RWPE1 (cell line): ENCODE measurements around the gene GRIA1.

ENCODE experiments used
- CTCF ChIA-PET: fragments of 350-600 bp; sonication (Branson Sonifier 250); formaldehyde crosslinking; extraction: SDS; loops from one replicate; lab custom pipeline; 2021; lab: Yijun Ruan, JAX
- POLR2A ChIA-PET: fragments of 400-600 bp; formaldehyde crosslinking; extraction: SDS; loops from one replicate; lab custom pipeline; 2020; ENCODE audit warnings: antibody characterized with exemption; ENCODE audit not compliant: low non-redundant PET; lab: Yijun Ruan, JAX
- DNase-seq: peaks from one replicate; pipeline ENCODE4 v3.0.0; 2012; ENCODE audit warnings: low spot score
- H3K27ac ChIP-seq: fragments of 450-650 bp; 2 replicates; pipeline ENCODE4 v1.5.1; 2017
- CTCF ChIP-seq: fragments of 450-650 bp; conservative IDR thresholded peaks from 2 replicates; pipeline ENCODE4 v1.5.1; 2017; ENCODE audit warnings: low read depth, mild to moderate bottlenecking

GRIA1 gene

GRCh38 chr5:153784277-153784676 lies 293.8 kb downstream of the GRIA1 start:
- ChIA-PET CTCF (no interaction called here), POLR2A (no interaction called here)
- DNase-seq, result no peak
- no peak for TF ChIP-seq CTCF
- no peak overlapping the region for H3K27ac ChIP-seq

- ChIA-PET POLR2A (no interaction called here), CTCF (no interaction called here)
- no peak overlapping the region for H3K27ac ChIP-seq
- DNase-seq, result no peak
- TF ChIP-seq CTCF, result no peak
Measured at GRCh38 chr5:153791339-153791738, 300.9 kb downstream of the GRIA1 start.

- no peak overlapping the region for H3K27ac ChIP-seq
- ChIA-PET POLR2A (no interaction called here), CTCF (no interaction called here)
- no peak for DNase-seq
- no peak for TF ChIP-seq CTCF
Measured at GRCh38 chr5:153792305-153792704, 301.8 kb downstream of the GRIA1 start.

- no peak for TF ChIP-seq CTCF
- H3K27ac ChIP-seq, result no peak overlapping the region
- DNase-seq, result no peak
- POLR2A ChIA-PET, result no interaction called here
- CTCF ChIA-PET, result no interaction called here
Measured at GRCh38 chr5:153793699-153794098, 303.2 kb downstream of the GRIA1 start.

- CTCF ChIA-PET, result no interaction called here
- no peak for TF ChIP-seq CTCF
- peak; percentile 17 for DNase-seq
- H3K27ac ChIP-seq, result no peak overlapping the region
- POLR2A ChIA-PET, result no interaction called here
Measured at GRCh38 chr5:153794327-153794726, 303.9 kb downstream of the GRIA1 start.

- no peak for TF ChIP-seq CTCF
- no peak for DNase-seq
- ChIA-PET POLR2A (no interaction called here), CTCF (interaction anchor here (0.6 kb wide), 1 partner anchor 336 kb away, joined by 3 read pairs; no protein-coding TSS in a partner anchor)
- no peak overlapping the region for H3K27ac ChIP-seq
Measured at GRCh38 chr5:153796527-153796926, 306.1 kb downstream of the GRIA1 start.

GRCh38 chr5:153797484-153797883 lies 307.0 kb downstream of the GRIA1 start:
- H3K27ac ChIP-seq, result no peak overlapping the region
- ChIA-PET CTCF (no interaction called here), POLR2A (no interaction called here)
- no peak for TF ChIP-seq CTCF
- DNase-seq, result no peak
